Muscle layer of colon (tissue), 2 donors: ENCODE results near the gene C19orf25.
"Not testable (repeated sequence)": the region's sequence is repeated elsewhere in the genome, so short reads cannot be mapped to it uniquely, and the experiment has no call there.

Source experiments
- H3K27ac ChIP-seq: one replicate; pipeline ENCODE4 v1.7.0; 2013; ENCODE audit warnings: low read depth, mild to moderate bottlenecking, low read length, moderate library complexity
- H3K27me3 ChIP-seq, 2 donors: one replicate each; pipeline ENCODE4 v1.7.0; 2013; ENCODE audit warnings: low read length in 2 of 2, mild to moderate bottlenecking in 2 of 2; ENCODE audit not compliant: insufficient read depth in 2 of 2, control insufficient read depth in 1 of 2
- H3K36me3 ChIP-seq: one replicate; pipeline ENCODE4 v1.7.0; 2013; ENCODE audit warnings: mild to moderate bottlenecking, low read length; ENCODE audit not compliant: insufficient read depth
- H3K4me1 ChIP-seq: one replicate; pipeline ENCODE4 v1.7.0; 2013; ENCODE audit warnings: mild to moderate bottlenecking, low read length; ENCODE audit not compliant: insufficient read depth
- H3K4me3 ChIP-seq, 2 donors: one replicate each; pipeline ENCODE4 v1.7.0; 2013; ENCODE audit warnings: low read length in 2 of 2, low read depth in 1 of 2, mild to moderate bottlenecking in 1 of 2, moderate library complexity in 1 of 2
- H3K9ac ChIP-seq: one replicate; pipeline ENCODE4 v1.7.0; 2013; ENCODE audit warnings: low read length
- H3K9me3 ChIP-seq: one replicate; pipeline ENCODE4 v1.7.0; 2013; ENCODE audit warnings: mild to moderate bottlenecking, low read length
- donor health status: abdominal sarcoma.
- donor health status: Adenocarcinoma of cecum.

Gene C19orf25

GRCh38 chr19:1502433-1503088, 23.5 kb upstream of the C19orf25 start:
- H3K4me3 ChIP-seq = no peak overlapping the region
- H3K9me3 ChIP-seq = no peaks in the 10 kb centered on the region
- H3K36me3 ChIP-seq = no peaks in the 10 kb centered on the region
- peaks cover 4% of the 10 kb centered on the region for H3K4me1 ChIP-seq
- H3K27me3 ChIP-seq = peaks cover 0 to 34% of the 10 kb centered on the region in 2 donors
- no peak overlapping the region for H3K27ac ChIP-seq
- H3K9ac ChIP-seq = no peak overlapping the region

DNA sequence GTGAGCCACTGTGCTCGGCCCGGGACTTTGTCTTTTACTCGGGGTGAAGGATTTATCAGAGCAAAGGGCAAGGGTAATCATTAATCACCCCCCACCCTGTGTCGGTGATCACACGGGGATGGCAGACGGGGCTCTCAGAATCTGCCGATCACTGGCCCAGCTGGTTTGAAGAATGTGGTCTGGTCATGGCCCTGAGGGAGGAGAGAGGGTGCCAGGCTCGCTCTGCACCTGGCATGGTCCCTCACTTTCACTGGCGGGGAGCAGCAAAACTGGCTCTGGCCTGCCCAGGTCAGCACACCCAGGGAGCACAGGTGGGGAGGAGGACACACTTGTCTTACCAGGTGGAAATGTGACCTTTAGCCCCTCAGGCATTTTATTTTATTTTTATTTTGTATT, 22.2 kb upstream of the C19orf25 start:
- Histone ChIP-seq H3K4me1 (no peaks in the 10 kb centered on the region), H3K9me3 (no peaks in the 10 kb centered on the region), H3K27ac (no peak overlapping the region), H3K36me3 (no peaks in the 10 kb centered on the region), H3K9ac (no peak overlapping the region), H3K4me3 (no peak overlapping the region), H3K27me3 (peaks cover 0 to 32% of the 10 kb centered on the region in 2 donors)

GRCh38 chr19:1499231-1499630, 20.2 kb upstream of the C19orf25 start:
- H3K27ac ChIP-seq, H3K9me3 ChIP-seq: not testable (repeated sequence)
- peaks cover 0 to 36% of the 10 kb centered on the region in 2 donors for H3K27me3 ChIP-seq

GRCh38 chr19:1497578-1498235, 18.7 kb upstream of the C19orf25 start:
- no peaks in the 10 kb centered on the region for H3K4me1 ChIP-seq
- H3K27ac ChIP-seq = no peak overlapping the region
- H3K9ac ChIP-seq = no peak overlapping the region
- no peaks in the 10 kb centered on the region for H3K36me3 ChIP-seq
- no peaks in the 10 kb centered on the region for H3K9me3 ChIP-seq
- peaks cover 2 to 28% of the 10 kb centered on the region in 2 donors for H3K27me3 ChIP-seq
- no peak overlapping the region for H3K4me3 ChIP-seq

More at GRCh38 chr19:1499231-1499630, 20.2 kb upstream of the C19orf25 start:
- H3K9ac ChIP-seq, H3K4me1 ChIP-seq, H3K36me3 ChIP-seq, H3K4me3 ChIP-seq: not testable (repeated sequence)

- H3K9me3 ChIP-seq = no peaks in the 10 kb centered on the region
- H3K4me3 ChIP-seq = no peak overlapping the region
- peaks cover 5 to 32% of the 10 kb centered on the region in 2 donors for H3K27me3 ChIP-seq
- no peaks in the 10 kb centered on the region for H3K4me1 ChIP-seq
- H3K9ac ChIP-seq = no peak overlapping the region
- H3K36me3 ChIP-seq = no peaks in the 10 kb centered on the region
- no peak overlapping the region for H3K27ac ChIP-seq
These were observed 17.9 kb upstream of the C19orf25 start for GRCh38 chr19:1496714-1497577.

DNA sequence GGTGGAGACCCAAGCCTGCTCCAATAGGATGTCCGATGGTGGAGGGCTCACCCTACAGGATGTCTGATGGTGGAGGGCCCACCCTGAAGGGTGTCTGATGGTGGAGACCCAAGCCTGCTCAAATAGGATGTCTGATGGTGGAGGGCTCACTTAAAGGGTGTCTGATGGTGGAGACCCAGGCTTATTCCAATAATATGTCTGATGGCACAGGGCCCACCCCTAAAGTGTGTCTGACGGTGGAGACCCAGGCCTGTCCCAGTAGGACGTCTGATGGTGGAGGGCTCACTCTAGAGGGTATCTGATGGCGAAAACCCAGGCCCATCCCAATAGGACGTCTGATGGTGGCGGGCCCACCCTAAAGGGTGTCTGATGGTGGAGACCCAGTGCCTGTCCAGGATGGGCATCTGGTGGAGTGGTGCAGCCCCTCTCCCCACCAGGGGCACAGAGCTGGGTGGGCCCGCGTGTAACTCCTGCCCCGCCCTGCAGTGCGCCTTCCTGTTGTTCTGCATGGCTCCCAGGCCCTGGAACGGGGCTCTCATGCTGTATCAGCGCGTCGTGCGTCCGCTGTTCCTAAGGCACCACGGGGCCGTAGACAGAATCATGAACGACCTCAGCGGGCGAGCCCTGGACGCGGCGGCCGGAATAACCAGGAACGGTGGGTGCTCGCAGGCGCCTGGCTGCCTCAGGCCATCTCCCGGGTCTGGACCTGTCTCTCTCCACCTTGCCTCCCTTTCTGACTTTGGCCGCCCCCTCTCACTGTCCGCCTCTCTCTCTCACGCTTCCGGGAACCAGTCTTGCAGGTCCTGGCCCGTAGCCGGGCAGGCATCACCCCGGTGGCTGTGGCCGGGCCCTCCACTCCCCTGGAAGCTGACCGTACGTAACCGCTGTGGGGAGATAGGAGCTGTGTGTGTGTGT, 17.0 kb upstream of the C19orf25 start:
- Histone ChIP-seq H3K9me3 (no peaks in the 10 kb centered on the region), H3K9ac (no peak overlapping the region), H3K27ac (no peak overlapping the region), H3K4me3 (no peak overlapping the region), H3K36me3 (no peaks in the 10 kb centered on the region), H3K27me3 (peaks cover 5 to 39% of the 10 kb centered on the region in 2 donors), H3K4me1 (no peaks in the 10 kb centered on the region)

GRCh38 chr19:1495051-1495798, 16.2 kb upstream of the C19orf25 start:
- H3K9me3 ChIP-seq = no peaks in the 10 kb centered on the region
- no peaks in the 10 kb centered on the region for H3K36me3 ChIP-seq
- H3K4me3 ChIP-seq = no peak overlapping the region
- H3K4me1 ChIP-seq = no peaks in the 10 kb centered on the region
- no peak overlapping the region for H3K9ac ChIP-seq
- H3K27ac ChIP-seq = no peak overlapping the region
- peaks cover 5 to 39% of the 10 kb centered on the region in 2 donors for H3K27me3 ChIP-seq

GRCh38 chr19:1494115-1494815, 15.2 kb upstream of the C19orf25 start:
- no peak overlapping the region for H3K9ac ChIP-seq
- peaks cover 5 to 39% of the 10 kb centered on the region in 2 donors for H3K27me3 ChIP-seq
- no peak overlapping the region for H3K4me3 ChIP-seq
- no peaks in the 10 kb centered on the region for H3K9me3 ChIP-seq
- no peak overlapping the region for H3K27ac ChIP-seq
- peaks cover 6% of the 10 kb centered on the region for H3K4me1 ChIP-seq
- H3K36me3 ChIP-seq = no peaks in the 10 kb centered on the region

GRCh38 chr19:1492474-1493006, 13.5 kb upstream of the C19orf25 start:
- Histone ChIP-seq H3K9ac (no peak overlapping the region), H3K4me1 (peaks cover 6% of the 10 kb centered on the region), H3K36me3 (no peaks in the 10 kb centered on the region), H3K9me3 (no peaks in the 10 kb centered on the region), H3K27me3 (peaks cover 5 to 32% of the 10 kb centered on the region in 2 donors), H3K27ac (no peak overlapping the region), H3K4me3 (no peak overlapping the region)

GRCh38 chr19:1491849-1492170, 12.8 kb upstream of the C19orf25 start:
- H3K9me3 ChIP-seq = no peaks in the 10 kb centered on the region
- H3K27ac ChIP-seq = no peak overlapping the region

More at GRCh38 chr19:1491849-1492170, 12.8 kb upstream of the C19orf25 start:
- Histone ChIP-seq H3K4me1 (peaks cover 6% of the 10 kb centered on the region), H3K9ac (no peak overlapping the region), H3K36me3 (no peaks in the 10 kb centered on the region), H3K4me3 (no peak overlapping the region), H3K27me3 (peaks cover 5 to 24% of the 10 kb centered on the region in 2 donors)
